ENCODE measurements around the gene DNAJC4. TPM values are rescaled to one million over a fixed set of nuclear protein-coding genes. Genes with fewer than 3 reads are reported as not detected.

The DNAJC4 gene
- total and polyA plus RNA-seq, 2 experiments from 2014 or later: 12.8 to 58.4 TPM

DNA sequence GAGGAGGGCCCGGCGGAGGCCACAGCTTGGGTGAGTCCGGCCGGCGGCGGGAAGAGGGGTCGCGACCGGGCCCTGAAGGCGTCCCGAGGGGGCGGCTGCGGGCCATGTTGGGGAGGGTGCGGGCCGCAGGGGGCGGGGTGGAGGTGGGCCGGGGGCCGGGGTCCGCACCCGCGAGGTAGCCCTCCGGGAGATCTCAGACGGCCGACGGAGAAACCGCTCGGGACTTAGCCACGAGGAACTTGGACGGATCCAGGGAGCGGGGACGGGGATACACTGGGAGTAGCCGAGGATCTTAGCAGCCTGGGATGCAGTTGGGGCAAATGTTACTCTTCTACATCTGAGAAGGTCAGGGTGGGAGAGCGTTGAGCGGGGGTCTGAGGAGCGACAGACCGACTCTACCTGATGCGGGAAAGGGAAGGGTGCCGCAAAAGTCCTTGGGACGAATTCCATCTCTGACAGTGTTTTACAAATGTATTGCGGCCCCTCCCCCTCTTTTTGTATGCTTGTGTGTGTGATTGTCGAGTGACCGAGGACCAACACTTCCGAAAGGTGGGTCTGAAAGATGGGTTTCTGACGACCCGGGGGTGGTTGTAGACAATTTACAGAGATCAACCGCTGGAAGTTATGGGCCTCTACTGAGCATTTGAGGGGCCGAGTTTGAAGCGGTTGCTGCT lies 43.7 kb upstream of the DNAJC4 start:
- no peaks in the 10 kb centered on the region for H3K36me3 ChIP-seq (replicated peaks; ENCODE audit: insufficient read depth, low read depth)
- H3K27ac ChIP-seq: no peak overlapping the region
- H3K4me3 ChIP-seq: no peak overlapping the region
- H3K79me2 ChIP-seq: peaks cover 18% of the 10 kb centered on the region
- H3K27me3 ChIP-seq: no peaks in the 10 kb centered on the region
- H3K4me2 ChIP-seq: no peak overlapping the region
- no peaks in the 10 kb centered on the region for H3K9me3 ChIP-seq (ENCODE audit: low read depth)
- no peaks in the 10 kb centered on the region for H3K9me2 ChIP-seq (replicated peaks; ENCODE audit: insufficient read depth)
- no peak overlapping the region for H2AFZ ChIP-seq
- 3% methylated on average over 21 of the region's 48 CpGs for WGBS (ENCODE audit: low lambda C conversion rate, missing lambda C conversion rate)
- H4K20me1 ChIP-seq (ENCODE audit: insufficient read depth, poor library complexity, severe bottlenecking): peaks cover 32% of the 10 kb centered on the region
- peaks cover 19% of the 10 kb centered on the region for H3K4me1 ChIP-seq (ENCODE audit: insufficient read depth)
- DNase-seq (ENCODE audit: low spot score): peak; percentile 47
- no peak for TF ChIP-seq EZH2 (IDR thresholded peaks at IDR 0.05; ENCODE audit: borderline replicate concordance)
- TF ChIP-seq CTCF (IDR thresholded peaks at IDR 0.05; ENCODE audit: poor library complexity): no peak
- no peak for TF ChIP-seq EZH2phosphoT487 (IDR thresholded peaks at IDR 0.05; ENCODE audit: low read depth, severe bottlenecking, unreplicated experiment)

DNA sequence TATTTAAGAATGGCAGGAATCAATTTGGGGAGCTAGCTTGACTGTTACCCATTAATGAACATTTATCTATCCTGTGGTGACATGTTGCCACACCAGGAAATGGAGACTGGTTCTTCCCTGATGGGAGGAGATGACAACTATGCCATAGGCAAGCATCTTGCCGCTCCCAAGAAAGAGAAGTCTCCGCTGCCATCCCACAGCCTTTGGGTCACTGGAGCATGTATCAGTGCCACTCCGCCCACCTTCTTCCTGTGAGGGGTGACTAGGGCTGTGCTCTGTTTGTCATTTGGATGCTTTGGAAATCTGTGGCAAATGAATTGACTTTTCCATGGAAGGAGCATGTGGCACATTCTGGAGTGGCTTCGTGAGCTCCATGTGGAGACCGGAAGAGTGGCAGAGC lies 37.9 kb upstream of the DNAJC4 start:
- 99% methylated on average over 5 of the region's 5 CpGs for WGBS (ENCODE audit: low lambda C conversion rate, missing lambda C conversion rate)
- H4K20me1 ChIP-seq (ENCODE audit: insufficient read depth, poor library complexity, severe bottlenecking): peaks cover 39% of the 10 kb centered on the region
- H3K4me1 ChIP-seq (ENCODE audit: insufficient read depth): peaks cover 8% of the 10 kb centered on the region
- H3K79me2 ChIP-seq: peaks cover 7% of the 10 kb centered on the region
- no peaks in the 10 kb centered on the region for H3K27me3 ChIP-seq
- no peaks in the 10 kb centered on the region for H3K9me3 ChIP-seq (ENCODE audit: low read depth)
- no peak overlapping the region for H3K4me3 ChIP-seq
- no peak overlapping the region for H2AFZ ChIP-seq
- TF ChIP-seq CTCF (IDR thresholded peaks at IDR 0.05; ENCODE audit: poor library complexity): no peak
- TF ChIP-seq EZH2 (IDR thresholded peaks at IDR 0.05; ENCODE audit: borderline replicate concordance): no peak
- no peak for TF ChIP-seq EZH2phosphoT487 (IDR thresholded peaks at IDR 0.05; ENCODE audit: low read depth, severe bottlenecking, unreplicated experiment)
- no peak overlapping the region for H3K4me2 ChIP-seq
- no peaks in the 10 kb centered on the region for H3K36me3 ChIP-seq (replicated peaks; ENCODE audit: insufficient read depth, low read depth)
- DNase-seq (ENCODE audit: low spot score): no peak
- H3K27ac ChIP-seq: no peak overlapping the region
- H3K9me2 ChIP-seq (replicated peaks; ENCODE audit: insufficient read depth): no peaks in the 10 kb centered on the region

GRCh38 chr11:64196626-64197025 lies 33.7 kb upstream of the DNAJC4 start:
- Histone ChIP-seq H2AFZ (no peak overlapping the region), H3K36me3 (replicated peaks; ENCODE audit: insufficient read depth, low read depth) (no peaks in the 10 kb centered on the region), H3K9me3 (ENCODE audit: low read depth) (no peaks in the 10 kb centered on the region), H3K79me2 (peaks cover 7% of the 10 kb centered on the region), H3K27me3 (no peaks in the 10 kb centered on the region), H3K4me2 (no peak overlapping the region), H3K9me2 (replicated peaks; ENCODE audit: insufficient read depth) (no peaks in the 10 kb centered on the region), H3K4me1 (ENCODE audit: insufficient read depth) (no peaks in the 10 kb centered on the region), H3K4me3 (no peak overlapping the region), H4K20me1 (ENCODE audit: insufficient read depth, poor library complexity, severe bottlenecking) (peaks cover 8% of the 10 kb centered on the region), H3K27ac (no peak overlapping the region)
- no peak for DNase-seq (ENCODE audit: low spot score)
- 83% methylated on average over 9 of the region's 9 CpGs for WGBS (ENCODE audit: low lambda C conversion rate, missing lambda C conversion rate)
- TF ChIP-seq CTCF (IDR thresholded peaks at IDR 0.05; ENCODE audit: poor library complexity): no peak
- TF ChIP-seq EZH2 (IDR thresholded peaks at IDR 0.05; ENCODE audit: borderline replicate concordance): no peak
- no peak for TF ChIP-seq EZH2phosphoT487 (IDR thresholded peaks at IDR 0.05; ENCODE audit: low read depth, severe bottlenecking, unreplicated experiment)

All from hepatocyte (in vitro differentiated cells).